ENCODE measurements around the gene JDP2.

DNA sequence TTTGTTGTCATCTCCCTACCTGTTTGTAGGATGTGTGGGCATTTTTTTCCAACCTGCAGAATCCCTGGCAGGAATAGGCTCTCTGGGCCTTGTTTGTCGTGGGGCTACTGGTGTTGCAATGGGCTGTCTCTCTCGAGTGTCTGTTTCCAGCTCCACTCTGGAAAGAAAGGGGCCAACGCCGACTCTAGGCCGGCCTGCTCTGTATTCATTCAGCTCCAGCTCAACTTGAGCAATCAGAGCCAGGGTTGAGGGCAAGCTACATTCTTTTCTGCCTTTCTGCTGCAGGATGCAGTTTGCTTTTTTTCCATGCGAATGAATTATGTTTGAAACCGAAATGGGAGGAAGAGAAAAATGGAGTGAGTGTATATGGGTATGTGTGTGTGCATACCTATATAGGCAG lies 2.3 kb downstream of the JDP2 start:
- TF ChIP-seq, protein P1, sequence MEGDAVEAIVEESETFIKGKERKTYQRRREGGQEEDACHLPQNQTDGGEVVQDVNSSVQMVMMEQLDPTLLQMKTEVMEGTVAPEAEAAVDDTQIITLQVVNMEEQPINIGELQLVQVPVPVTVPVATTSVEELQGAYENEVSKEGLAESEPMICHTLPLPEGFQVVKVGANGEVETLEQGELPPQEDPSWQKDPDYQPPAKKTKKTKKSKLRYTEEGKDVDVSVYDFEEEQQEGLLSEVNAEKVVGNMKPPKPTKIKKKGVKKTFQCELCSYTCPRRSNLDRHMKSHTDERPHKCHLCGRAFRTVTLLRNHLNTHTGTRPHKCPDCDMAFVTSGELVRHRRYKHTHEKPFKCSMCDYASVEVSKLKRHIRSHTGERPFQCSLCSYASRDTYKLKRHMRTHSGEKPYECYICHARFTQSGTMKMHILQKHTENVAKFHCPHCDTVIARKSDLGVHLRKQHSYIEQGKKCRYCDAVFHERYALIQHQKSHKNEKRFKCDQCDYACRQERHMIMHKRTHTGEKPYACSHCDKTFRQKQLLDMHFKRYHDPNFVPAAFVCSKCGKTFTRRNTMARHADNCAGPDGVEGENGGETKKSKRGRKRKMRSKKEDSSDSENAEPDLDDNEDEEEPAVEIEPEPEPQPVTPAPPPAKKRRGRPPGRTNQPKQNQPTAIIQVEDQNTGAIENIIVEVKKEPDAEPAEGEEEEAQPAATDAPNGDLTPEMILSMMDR (IDR thresholded peaks at IDR 0.05) = no peak
- TF ChIP-seq POLR2A (IDR thresholded peaks at IDR 0.05) = no peak
